ENCODE measurements around the gene DENND5A. TPM values are rescaled to one million over a fixed set of nuclear protein-coding genes. Genes with fewer than 3 reads are reported as not detected.

The DENND5A gene
- total and polyA plus RNA-seq, 10 of the 15 experiments (the other 5 are each of a cell fraction or from before 2014, with no cell fraction given): 15.6 to 157 (median 85.1) TPM

- Histone ChIP-seq H3K4me3 (0 out of 2 replicates have a peak overlapping the region, but pooled peaks have one; percentile 20), H3K9me3 (replicated peaks; ENCODE audit: control insufficient read depth, insufficient read depth, low read length) (no peaks in the 10 kb centered on the region; the same call in 2 of the 3 replicates), H2AFZ (ENCODE audit: control insufficient read depth, low read depth, low read length) (peak overlapping the region; percentile 25), H3K9ac (ENCODE audit: control insufficient read depth, insufficient read depth, low read length) (peak overlapping the region; percentile 50), H3K4me2 (ENCODE audit: control insufficient read depth, insufficient read depth) (peak overlapping the region; percentile 70), H3K27me3 (replicated peaks in 1 of 2; ENCODE audit: control insufficient read depth in 2 of 2, insufficient read depth in 2 of 2, low read length in 1 of 2) (no peaks in the 10 kb centered on the region), H3K27ac (ENCODE audit: control insufficient read depth, insufficient read depth) (peak overlapping the region; percentile 49; the same call in 1 of the 2 replicates), H3K36me3 (ENCODE audit: control insufficient read depth in 2 of 2, insufficient read depth in 2 of 2, low read length in 1 of 2) (no peaks in the 10 kb centered on the region), H3K4me1 (ENCODE audit: control insufficient read depth, insufficient read depth, low read length) (peaks cover 3% of the 10 kb centered on the region; the same call in 1 of the 2 replicates), H4K20me1 (ENCODE audit: control insufficient read depth, insufficient read depth) (no peaks in the 10 kb centered on the region), H3K79me2 (ENCODE audit: control insufficient read depth, insufficient read depth, low read length) (peaks cover 28% of the 10 kb centered on the region)
- intact Hi-C loops (cut with micrococcal nuclease; ENCODE audit: unreplicated experiment): no loop called here
- CTCF ChIA-PET: interaction anchor here (0.7 kb wide), 1 partner anchor 8 kb away, joined by 3 read pairs; no protein-coding TSS in a partner anchor
- in situ Hi-C loops (cut with MboI): no loop called here
- RAD21 ChIA-PET (ENCODE audit: unreplicated experiment): interaction anchor here (1.1 to 3.8 kb wide), 5 partner anchors 9 to 275 kb away, joined by 3 to 20 read pairs (median 5); no protein-coding TSS in a partner anchor
- TF ChIP-seq E4F1 (IDR thresholded peaks at IDR 0.05; ENCODE audit: borderline replicate concordance, partially characterized antibody) (no peak), ZNF384 (IDR thresholded peaks at IDR 0.05; ENCODE audit: borderline replicate concordance, low read depth, low read length) (peak; percentile 79), ZZZ3 (IDR thresholded peaks at IDR 0.05; ENCODE audit: control insufficient read depth, insufficient read length, low read depth) (no peak), RFX5 (IDR thresholded peaks at IDR 0.05; ENCODE audit: low read depth, low read length) (no peak), SMARCA5 (IDR thresholded peaks at IDR 0.05) (no peak), SKIL (IDR thresholded peaks at IDR 0.05; ENCODE audit: low read depth, poor library complexity, severe bottlenecking) (no peak), ATF2 (IDR thresholded peaks at IDR 0.05; ENCODE audit: low read length) (0 out of 2 replicates have a peak, but pooled peaks have one; percentile 29), IKZF1 (conservative IDR thresholded peaks at IDR 0.05) (no peak), BRCA1 (IDR thresholded peaks at IDR 0.05; ENCODE audit: low read depth, low read length) (no peak)
- SMC1A ChIA-PET (ENCODE audit: uncharacterized antibody, unreplicated experiment): interaction anchor here (0.6 to 2.6 kb wide), 9 partner anchors 8 to 30 kb away, joined by 3 to 10 read pairs (median 5); no protein-coding TSS in a partner anchor
- POLR2A ChIA-PET: interaction anchor here (0.5 to 1.2 kb wide), 3 partner anchors 9 to 37 kb away, joined by 3 to 5 read pairs (median 5); no protein-coding TSS in a partner anchor
- 0% methylated on average over 1 of the region's 1 CpG for WGBS (ENCODE audit: insufficient coverage, insufficient replicate concordance, low lambda C conversion rate, missing lambda C conversion rate)
- no TSS peak for BruUV-seq (replicated peaks)
- DNase-seq (ENCODE audit: low read depth, low spot score) (no peak), FAIRE-seq (peak; percentile 23), ATAC-seq (peak; percentile 89)
These were observed 33.3 kb downstream of the DENND5A start for GRCh38 chr11:9231848-9232177.
